HL-60 (cell line): ENCODE data around the gene NSUN6.

Experiments used
- DNase-seq, 2 experiments: peaks; one replicate each; pipeline ENCODE4 v3.0.0-alpha.2; 2010 to 2020; ENCODE audit warnings: low read depth in 1 of 2, low spot score in 1 of 2
- H3K27ac ChIP-seq: fragments of 250-450 bp; sonication (Bioruptor Pico); replicated peaks from 2 replicates; pipeline ENCODE4 v1.5.1; 2020; ENCODE audit warnings: mild to moderate bottlenecking, moderate library complexity
- H3K27me3 ChIP-seq: fragments of 250-450 bp; sonication (Bioruptor Pico); 2 replicates; pipeline ENCODE4 v1.5.1; 2021; ENCODE audit warnings: mild to moderate bottlenecking, moderate library complexity; ENCODE audit not compliant: insufficient read depth, poor library complexity, severe bottlenecking
- H3K4me3 ChIP-seq: replicated peaks from 2 replicates; pipeline ENCODE4 v1.5.1; 2011; ENCODE audit warnings: mild to moderate bottlenecking, control low read depth, low read length; ENCODE audit not compliant: insufficient read depth
- CTCF ChIP-seq: IDR thresholded peaks from one replicate; pipeline ENCODE4 v1.5.1; 2011; ENCODE audit warnings: low read length, control low read depth, inconsistent platforms; ENCODE audit not compliant: insufficient read depth
- GABPA ChIP-seq: IDR thresholded peaks from 2 replicates; pipeline ENCODE4 v1.6.1; 2012; ENCODE audit warnings: low read depth
- POLR2AphosphoS5 ChIP-seq: IDR thresholded peaks from 2 replicates; pipeline ENCODE4 v1.6.1; 2012; ENCODE audit warnings: low read depth
- REST ChIP-seq: IDR thresholded peaks from 2 replicates; pipeline ENCODE4 v1.6.1; 2012; ENCODE audit warnings: low read depth; ENCODE audit not compliant: insufficient replicate concordance
- SPI1 ChIP-seq: IDR thresholded peaks from 2 replicates; pipeline ENCODE4 v1.6.1; 2012; ENCODE audit warnings: low read depth, mild to moderate bottlenecking, borderline replicate concordance

NSUN6 gene

GRCh38 chr10:18551473-18551872 is 99.9 kb downstream of the NSUN6 start:
- TF ChIP-seq POLR2AphosphoS5 (no peak), GABPA (no peak), REST (no peak), CTCF (no peak), SPI1 (no peak)
- no peak for DNase-seq
- H3K27me3 ChIP-seq = no peaks in the 10 kb centered on the region
- H3K27ac ChIP-seq = no peak overlapping the region
- no peak overlapping the region for H3K4me3 ChIP-seq

GRCh38 chr10:18549105-18549504 is 102.3 kb downstream of the NSUN6 start:
- no peak for DNase-seq
- Histone ChIP-seq H3K27ac (no peak overlapping the region), H3K4me3 (no peak overlapping the region), H3K27me3 (no peaks in the 10 kb centered on the region)
- TF ChIP-seq REST (no peak), POLR2AphosphoS5 (no peak), SPI1 (no peak), CTCF (no peak), GABPA (no peak)

- TF ChIP-seq SPI1 = no peak
- TF ChIP-seq CTCF = no peak
- TF ChIP-seq GABPA = no peak
- no peak for TF ChIP-seq REST
- TF ChIP-seq POLR2AphosphoS5 = no peak
These were observed 105.6 kb downstream of the NSUN6 start for GRCh38 chr10:18545621-18546305.

More at GRCh38 chr10:18545621-18546305, 105.6 kb downstream of the NSUN6 start:
- no peak for DNase-seq
- Histone ChIP-seq H3K4me3 (no peak overlapping the region), H3K27me3 (no peaks in the 10 kb centered on the region), H3K27ac (no peak overlapping the region)
